ENCODE results near the gene RETREG1. TPM values are rescaled to one million over a fixed set of nuclear protein-coding genes. Genes with fewer than 3 reads are reported as not detected.

RETREG1 gene
- total and polyA plus RNA-seq, 2 experiments from 2014 or later = 2.3 to 3.6 TPM

GRCh38 chr5:16644301-16644889, 27.6 kb upstream of the RETREG1 start (continued):
- TF ChIP-seq ZNF462 (CRISPR knock-in tag; IDR thresholded peaks at IDR 0.05) = no peak

- Mint-ChIP-seq H3K27ac (no peak overlapping the region), H3K4me3 (no peak overlapping the region), H3K4me1 (no peaks in the 10 kb centered on the region)
Observed at GRCh38 chr5:16642867-16643266, 26.1 kb upstream of the RETREG1 start.

More at GRCh38 chr5:16642867-16643266, 26.1 kb upstream of the RETREG1 start:
- ATAC-seq (no peak), DNase-seq (ENCODE audit: low spot score) (no peak)
- Histone ChIP-seq H3K79me2 (replicated peaks; ENCODE audit: insufficient read depth) (no peaks in the 10 kb centered on the region), H3K27me3 (ENCODE audit: insufficient read depth) (no peaks in the 10 kb centered on the region), H3K4me1 (ENCODE audit: insufficient read depth) (no peaks in the 10 kb centered on the region), H3K9me2 (ENCODE audit: insufficient read depth) (no peaks in the 10 kb centered on the region; the same call in 1 of the 2 replicates), H3K27ac (ENCODE audit: low read depth) (no peak overlapping the region), H3F3A (replicated peaks; ENCODE audit: low read depth) (no peaks in the 10 kb centered on the region), H3K4me2 (no peak overlapping the region), H4K20me1 (replicated peaks; ENCODE audit: insufficient read depth) (no peaks in the 10 kb centered on the region), H3K36me3 (ENCODE audit: insufficient read depth) (no peaks in the 10 kb centered on the region), H2AFZ (no peak overlapping the region), H3K4me3 (no peak overlapping the region)
- H3K9me3 Mint-ChIP-seq = peaks cover 23% of the 10 kb centered on the region
- TF ChIP-seq ZNF331 (CRISPR knock-in tag; IDR thresholded peaks at IDR 0.05; ENCODE audit: low read depth) (no peak), ETS1 (IDR thresholded peaks at IDR 0.05) (no peak), EZH2 (IDR thresholded peaks at IDR 0.05; ENCODE audit: low read depth, unreplicated experiment) (no peak), ZNF462 (CRISPR knock-in tag; IDR thresholded peaks at IDR 0.05) (no peak), EZH2phosphoT487 (IDR thresholded peaks at IDR 0.05; ENCODE audit: unreplicated experiment) (no peak), NANOG (IDR thresholded peaks at IDR 0.05; ENCODE audit: borderline replicate concordance) (no peak)
- H3K36me3 Mint-ChIP-seq (ENCODE audit: low read depth) = peaks cover 6% of the 10 kb centered on the region; the same call in 2 of the 3 replicates
- no peaks in the 10 kb centered on the region for H3K27me3 Mint-ChIP-seq (ENCODE audit: insufficient read depth, low read depth, poor library complexity)

All from GM23338 (cell line).